Stimulated activated CD8-positive, alpha-beta memory T cell treated with anti-CD3 and anti-CD28 coated beads, Interleukin-15, amount 100 ng/mL, for 24 hours (primary cell): ENCODE results near the gene BACE1-AS.
"Not testable (repeated sequence)": the region's sequence is repeated elsewhere in the genome, so short reads cannot be mapped to it uniquely, and the experiment has no call there.

Experiments used
- DNase-seq: peaks from one replicate; pipeline ENCODE4 v3.0.0-alpha.2; 2020; ENCODE audit warnings: low read depth

Gene BACE1-AS

DNA sequence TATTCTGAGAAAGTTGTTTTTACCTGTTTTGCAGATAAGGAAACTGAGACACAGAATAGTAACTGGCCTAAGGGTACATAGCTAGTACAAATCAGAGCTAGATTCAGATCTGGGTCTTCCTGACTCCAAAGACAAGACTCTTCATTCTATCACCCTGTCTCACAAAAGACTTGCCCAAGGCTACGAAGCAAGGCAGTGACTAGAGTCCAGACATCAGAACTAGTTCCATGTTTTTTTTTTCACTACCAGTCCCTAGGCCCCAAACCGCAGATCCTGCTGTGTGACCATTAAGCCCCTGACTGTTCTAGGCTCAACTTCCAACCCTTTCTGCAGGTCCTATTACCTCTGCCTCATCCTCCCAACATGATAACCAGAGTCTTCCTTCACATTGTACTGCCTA, 1.5 kb downstream of the BACE1-AS start:
- no peak for DNase-seq

DNA sequence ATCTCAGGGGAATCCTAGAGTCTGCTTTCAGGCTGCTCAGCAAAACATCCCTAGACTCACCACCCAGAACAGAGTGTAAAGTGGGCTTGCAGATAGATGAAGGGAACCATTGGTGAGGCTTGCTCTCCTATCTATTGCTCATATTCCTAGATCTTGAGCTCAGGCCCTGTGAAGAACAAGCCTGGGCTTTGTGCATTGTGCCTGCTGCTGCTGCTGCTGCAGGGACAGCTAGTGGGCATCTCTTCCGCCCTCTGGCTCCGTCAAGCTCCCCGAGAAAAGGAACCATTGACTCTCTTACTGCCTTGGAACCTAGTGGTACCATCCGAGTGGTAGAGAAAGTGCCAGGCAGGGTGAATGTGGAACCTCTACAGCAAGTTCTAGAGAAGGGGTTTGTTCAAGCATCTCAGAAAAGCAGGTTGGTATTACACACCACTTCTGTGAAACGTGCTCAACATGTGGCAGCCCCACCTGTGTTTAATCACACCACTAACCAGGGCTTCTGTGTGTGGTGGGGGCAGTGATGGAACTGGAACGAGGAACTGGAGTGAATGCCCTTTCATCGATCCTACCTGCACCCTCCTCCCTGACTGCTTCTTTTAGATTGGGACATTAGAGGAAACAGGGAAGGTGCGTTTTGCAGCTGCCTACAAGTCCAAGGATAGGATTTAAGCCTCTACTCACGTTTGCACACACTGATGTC, 4.4 kb downstream of the BACE1-AS start:
- no peak for DNase-seq

DNA sequence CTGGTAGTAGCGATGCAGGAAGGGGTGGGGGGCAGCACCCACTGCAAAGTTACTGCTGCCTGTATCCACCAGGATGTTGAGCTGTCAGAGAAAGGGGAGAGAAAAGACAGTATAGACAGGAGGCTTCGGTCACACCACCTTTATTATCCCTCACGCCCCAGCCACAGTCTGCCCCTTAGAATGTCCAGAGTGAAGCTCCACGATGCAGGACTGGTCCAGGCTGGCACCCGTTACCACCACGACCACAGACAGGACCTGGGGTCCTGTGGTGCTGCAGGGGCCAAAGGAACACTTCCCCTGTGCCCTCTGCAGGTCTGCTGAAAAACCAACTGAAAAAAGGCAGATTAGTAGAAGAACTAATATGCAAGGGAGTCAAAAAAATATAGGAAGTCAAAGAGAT, 5.7 kb downstream of the BACE1-AS start:
- no peak for DNase-seq

DNA sequence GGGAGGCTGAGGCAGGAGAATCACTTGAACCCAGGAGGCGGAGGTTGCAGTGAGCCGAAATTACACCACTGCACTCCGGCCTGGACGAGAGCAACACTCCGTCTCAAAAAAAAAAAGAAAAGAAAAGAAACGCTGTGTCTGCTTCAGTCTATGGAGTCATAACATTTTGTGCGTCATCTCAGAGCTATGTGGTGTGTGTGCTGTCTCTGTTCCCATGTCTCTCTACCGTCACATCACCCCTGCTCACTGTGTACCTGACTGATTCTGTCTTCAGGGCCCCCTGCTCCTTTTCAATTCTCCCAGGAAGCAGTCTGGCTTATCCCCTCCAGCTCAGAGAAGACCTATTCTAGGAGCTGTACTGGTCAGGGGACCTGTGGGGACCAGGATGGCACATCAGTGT, 7.0 kb downstream of the BACE1-AS start:
- DNase-seq, result no peak

DNA sequence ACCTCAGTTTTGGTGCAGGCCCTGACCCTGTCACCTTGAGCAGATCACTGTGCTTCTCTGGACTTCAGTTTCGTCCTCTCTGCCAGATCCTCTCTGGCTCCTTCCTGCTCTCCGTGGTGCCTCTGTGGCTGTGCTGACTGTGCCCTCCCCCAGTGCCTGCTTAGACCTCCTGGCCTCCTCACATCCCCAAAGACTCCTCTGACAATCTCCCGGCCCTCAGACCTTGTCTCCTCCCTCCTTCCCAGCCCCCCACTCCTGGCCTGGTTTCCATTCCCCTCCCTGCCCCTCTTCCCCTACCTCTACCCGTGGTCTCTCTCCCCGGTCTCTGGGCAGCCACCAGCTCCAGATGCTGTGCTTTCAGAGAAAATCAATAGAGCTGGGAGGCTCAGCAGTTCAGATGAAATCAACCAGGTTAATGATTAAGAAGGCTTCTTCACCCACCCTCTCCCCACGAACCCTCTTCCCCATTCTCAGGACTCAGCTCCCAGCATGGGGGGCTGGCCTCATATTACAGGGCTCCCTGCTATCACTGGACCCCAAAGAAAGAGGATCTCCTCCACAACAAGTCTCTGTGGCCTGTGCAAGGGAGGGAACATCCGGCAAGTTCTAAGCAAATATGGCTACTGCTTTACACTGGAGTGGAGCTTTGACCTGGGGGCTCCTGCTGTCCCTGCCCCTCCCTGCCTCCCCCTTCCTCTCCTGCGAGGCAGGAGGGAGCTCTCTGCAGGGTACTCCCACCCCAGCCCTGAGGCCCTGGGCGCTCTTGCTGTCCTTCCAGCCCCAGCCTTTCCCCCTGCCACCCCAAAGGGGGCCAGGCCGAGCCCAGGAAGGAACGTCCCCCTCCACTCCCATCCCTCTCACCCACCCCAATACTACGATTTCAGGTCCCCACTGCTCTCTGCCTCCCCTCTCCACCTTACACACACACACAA, 8.5 kb downstream of the BACE1-AS start:
- no peak for DNase-seq

DNA sequence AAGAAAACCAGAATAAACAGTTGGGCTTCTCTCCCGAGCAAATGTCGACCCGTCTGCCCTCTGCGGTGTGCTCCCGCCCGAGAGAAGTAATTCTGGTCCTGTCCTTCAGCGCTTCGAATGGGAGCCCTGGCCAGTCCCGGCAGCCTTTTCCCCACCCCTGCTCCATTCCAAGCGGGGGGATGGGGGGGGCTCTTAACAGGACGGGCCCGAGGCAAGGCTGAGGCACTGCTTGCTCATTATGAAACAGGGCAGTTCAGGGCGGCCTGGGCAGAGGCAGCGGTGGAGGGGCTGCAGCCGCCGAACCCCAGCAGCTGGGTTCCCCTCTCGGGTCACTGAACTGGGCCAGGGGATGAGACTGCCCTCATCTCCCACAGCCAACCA, 9.1 kb downstream of the BACE1-AS start:
- no peak for DNase-seq

DNA sequence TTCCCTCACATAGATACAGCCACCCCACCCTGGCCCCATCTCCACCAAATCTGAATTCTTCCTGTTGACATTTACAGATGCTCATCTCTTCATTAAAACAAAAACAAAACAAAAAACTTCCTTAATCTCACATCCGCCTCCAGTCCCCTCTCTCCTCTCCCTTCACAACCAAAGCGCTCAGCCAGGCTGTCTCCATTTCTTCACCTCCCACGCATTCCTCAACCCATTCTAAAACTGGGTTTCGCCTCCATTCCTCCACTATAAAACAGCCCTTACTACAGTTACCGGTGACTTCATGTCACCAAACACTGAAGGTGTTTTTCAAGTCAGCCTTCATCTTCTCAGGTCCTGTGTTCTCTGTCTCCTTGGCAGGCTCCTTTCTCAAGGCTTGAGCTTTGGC, 9.6 kb downstream of the BACE1-AS start:
- DNase-seq, result no peak

DNA sequence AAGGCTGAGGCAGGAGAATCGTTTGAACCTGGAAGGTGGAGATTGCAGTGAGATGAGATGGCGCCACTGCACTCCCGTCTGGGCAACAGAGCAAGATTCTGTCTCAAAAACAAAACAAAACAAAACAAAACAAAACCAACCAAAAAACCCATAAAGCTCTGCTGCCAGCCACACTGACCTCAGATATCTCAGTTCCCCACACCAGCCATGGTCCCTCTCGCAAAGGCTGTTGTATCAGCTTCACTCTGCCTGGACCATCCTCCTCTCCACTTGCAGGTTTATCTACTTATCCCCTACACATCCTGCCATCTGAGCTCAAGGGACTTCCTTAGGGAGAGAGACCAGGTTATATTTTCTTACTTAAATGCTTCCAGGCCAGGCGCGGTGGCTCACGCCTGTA, 11.1 kb downstream of the BACE1-AS start:
- DNase-seq, result no peak

DNA sequence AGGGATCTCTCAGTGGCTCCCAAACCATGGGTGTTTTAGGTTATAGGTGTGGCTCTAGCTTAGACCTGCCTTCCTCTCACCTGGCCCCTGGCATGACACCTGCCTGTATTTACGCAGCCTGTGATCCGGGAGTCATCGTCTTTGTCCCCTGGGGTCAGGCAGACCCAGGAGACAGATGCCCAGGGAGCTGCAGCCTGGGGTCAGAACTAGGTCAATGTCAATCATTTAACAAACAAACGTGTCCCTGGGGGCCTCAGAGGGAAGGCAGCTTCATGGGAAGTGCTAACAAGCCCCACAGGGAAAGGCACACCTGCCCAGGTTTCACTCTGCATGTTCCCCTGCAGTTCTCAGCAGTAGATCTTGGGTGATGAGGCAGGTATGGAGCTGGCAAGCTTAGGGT, 12.0 kb downstream of the BACE1-AS start:
- no peak for DNase-seq

DNA sequence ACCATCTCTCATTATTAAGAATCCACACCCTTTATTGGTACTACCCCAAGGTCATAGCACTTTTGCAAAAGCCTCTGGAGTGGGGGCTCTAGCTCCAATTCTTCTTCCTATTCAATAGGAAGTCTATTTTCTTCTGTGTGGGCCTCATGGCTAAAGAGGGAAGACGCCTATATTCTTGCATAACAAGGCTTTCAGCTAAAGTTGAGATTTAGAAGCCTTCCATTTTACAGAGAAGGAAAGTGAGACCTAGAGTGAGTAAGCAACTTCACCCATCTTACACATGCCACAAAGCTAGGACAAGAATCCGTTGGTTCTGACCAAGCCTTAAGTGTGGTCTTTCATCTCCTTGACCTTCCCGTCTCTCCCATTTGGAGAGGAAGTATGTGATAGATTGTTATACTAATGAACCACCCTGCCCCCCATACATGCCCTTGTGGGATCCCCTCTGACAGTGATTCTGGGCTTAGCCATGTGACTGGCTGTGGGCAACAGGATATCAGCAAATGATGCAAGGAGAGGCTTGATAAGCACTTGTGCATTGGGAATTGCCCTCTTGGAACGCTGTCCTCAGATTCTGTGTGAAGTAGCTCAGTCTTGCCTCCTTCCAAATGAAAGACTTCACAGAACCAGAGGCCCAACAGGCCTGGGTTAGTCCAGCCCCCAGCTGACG, 12.6 kb downstream of the BACE1-AS start:
- no peak for DNase-seq

DNA sequence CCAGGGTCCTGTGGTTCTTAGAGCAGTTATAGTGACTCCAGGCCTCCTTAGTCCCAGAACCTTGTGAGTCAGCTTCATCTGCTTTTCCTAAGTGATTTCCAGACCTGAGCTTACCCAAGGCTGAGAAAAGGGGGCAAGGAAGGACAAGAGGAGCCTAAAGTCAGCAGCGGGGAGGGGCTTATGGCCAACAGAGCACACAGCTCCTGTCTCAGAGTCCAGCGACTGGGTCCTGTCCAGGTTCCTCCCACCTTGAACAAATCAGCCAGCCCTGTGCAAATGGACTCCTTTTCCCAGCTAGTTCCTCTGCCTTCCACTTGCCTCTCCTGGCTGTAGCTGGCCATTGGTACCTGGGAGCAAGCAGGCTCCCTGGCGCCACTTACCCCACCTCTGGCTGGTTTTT, 14.0 kb downstream of the BACE1-AS start:
- DNase-seq, result no peak

DNA sequence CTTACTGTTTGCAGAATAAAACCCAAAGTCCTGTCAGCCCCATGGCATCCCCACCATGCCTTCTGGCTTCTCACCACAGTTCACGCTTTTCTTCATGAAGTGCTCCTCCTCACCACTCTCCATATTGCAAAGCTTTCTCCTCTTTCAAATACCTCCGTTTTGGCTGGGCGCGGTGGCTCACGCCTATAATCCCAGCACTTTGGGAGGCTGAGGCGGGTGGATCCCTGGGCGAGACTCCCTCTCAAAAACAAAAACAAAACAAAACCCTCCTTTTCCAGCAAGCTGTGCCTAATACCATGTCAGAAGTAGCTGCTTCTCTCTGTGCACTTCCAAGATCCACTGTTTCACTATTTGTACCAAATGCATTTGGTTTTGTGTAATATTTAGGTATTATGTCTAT, 18.2 kb downstream of the BACE1-AS start:
- no peak for DNase-seq

DNA sequence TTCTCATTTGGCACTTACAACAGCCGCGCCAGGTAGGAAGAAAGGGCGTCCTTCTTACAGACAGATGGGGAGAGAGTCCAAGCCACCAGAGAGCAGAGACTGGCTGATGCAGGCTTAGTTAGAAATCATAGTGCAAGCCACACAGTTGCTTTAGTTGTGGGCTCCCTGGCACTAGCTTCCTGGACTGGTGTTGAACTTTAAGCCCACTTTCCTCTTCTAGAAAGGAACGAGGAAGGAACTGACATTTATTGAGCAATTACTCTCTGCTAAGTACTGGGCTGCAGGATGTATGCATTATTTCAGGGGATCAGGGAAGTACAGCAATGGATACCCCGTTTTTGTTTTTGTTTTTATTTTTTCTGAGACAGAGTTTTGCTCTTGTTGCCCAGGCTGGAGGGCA, 21.9 kb downstream of the BACE1-AS start:
- DNase-seq, result no peak

DNA sequence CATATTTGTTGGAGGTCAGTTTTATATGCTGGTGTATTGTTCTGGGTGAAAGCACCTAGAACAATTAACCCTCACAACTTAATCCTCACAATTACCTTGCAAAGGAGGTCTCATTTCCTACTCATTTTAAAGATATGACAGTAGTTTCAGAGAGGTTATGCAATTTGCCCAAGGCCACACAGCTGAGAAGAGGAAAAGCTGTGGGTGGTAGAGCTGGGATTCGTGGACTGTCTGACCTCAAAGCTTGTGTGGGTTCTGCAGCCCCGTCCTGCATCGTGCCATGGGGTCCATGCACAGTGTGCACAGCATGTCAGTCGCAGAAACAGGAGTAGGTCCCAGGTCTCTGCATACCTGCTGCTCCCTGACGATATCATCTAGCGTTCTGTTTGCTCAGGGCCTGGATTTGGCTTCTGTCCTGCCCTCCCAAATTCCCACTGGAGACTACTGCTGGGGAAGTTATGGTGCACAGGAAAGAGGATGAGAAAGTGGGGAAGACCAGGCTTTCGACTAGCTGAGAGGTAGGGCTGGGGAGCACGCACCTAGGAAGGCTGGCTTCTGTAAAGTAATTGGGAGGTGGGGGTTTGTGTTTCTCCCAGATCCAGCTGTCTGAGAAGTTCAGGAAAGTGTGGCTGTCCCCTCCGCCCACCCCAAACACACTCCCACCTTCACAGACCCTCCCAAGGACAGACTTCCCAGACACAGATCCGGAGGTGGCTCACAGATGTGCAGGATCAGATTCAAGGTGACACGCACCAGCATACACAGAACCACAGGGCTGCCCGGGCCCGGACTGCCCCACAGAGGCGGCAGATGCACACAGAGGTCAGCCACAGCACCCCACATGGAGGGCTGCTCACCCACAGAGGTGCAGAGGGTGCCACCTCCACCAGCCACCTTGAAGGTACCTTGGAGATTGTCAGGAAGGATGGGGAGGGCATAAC, 23.0 kb downstream of the BACE1-AS start:
- DNase-seq, result no peak

DNA sequence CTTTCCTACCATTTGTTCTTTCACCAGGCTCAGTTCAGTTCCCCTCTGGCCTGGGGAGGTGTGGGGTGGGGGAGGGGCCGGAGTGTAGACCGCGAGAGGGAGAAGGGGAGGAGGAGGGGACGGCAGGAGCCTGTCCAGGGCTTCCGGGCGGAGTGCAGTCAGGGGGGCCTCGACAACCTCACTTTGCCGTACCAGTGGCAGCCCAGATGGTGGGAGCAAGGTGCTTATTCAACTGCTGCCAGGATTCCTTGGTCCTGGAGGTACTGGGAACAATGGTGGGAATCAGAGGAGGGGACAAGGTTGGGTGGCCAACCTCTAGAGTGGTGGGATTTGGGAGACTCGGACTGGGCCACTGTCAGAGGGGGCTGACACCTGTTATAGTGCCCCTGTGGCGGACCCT, 23.7 kb downstream of the BACE1-AS start:
- no peak for DNase-seq

DNA sequence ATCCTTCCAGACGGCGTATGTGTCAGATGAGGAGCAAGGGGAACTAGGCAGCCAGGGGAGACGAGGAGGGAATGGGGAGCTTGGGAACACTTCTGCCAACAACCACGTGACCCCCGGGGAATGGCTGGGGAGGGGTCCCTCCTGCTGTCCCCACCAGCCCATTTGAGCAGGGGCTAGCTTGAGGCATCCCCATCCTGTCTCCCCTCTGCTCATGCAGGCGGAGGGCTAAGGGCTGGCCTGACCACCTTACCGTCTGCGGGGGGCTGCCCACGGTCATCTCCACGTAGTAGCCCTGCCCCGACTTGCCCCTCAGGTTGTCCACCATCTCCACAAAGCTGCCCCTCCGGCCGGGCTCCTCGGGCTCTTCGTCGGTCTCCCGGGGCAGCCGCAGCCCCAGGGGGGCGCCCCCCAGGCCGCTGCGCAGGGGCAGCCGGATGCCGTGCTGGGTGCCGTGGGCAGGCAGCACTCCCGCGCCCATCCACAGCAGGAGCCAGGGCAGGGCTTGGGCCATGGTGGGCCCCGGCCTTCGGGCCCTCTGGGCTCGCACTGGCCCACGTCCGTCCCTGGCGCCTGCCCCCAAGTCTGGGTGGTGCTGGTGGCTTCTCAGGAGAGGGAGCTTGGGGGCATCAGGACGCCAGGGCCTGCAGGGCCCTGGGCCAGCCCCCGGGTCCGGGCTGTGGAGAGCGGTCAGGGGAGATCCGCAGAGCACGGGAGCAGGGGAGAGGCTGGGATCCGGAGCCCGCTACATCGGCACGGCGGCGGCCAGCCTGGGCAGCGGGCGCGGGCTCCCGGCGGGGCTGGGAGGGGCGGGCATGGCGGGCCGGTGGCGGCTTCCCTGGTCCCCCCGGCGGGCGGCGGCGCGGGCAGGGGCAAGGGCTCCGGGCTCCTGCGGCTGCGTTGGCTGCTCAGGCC, 24.4 kb downstream of the BACE1-AS start:
- DNase-seq, result no peak

DNA sequence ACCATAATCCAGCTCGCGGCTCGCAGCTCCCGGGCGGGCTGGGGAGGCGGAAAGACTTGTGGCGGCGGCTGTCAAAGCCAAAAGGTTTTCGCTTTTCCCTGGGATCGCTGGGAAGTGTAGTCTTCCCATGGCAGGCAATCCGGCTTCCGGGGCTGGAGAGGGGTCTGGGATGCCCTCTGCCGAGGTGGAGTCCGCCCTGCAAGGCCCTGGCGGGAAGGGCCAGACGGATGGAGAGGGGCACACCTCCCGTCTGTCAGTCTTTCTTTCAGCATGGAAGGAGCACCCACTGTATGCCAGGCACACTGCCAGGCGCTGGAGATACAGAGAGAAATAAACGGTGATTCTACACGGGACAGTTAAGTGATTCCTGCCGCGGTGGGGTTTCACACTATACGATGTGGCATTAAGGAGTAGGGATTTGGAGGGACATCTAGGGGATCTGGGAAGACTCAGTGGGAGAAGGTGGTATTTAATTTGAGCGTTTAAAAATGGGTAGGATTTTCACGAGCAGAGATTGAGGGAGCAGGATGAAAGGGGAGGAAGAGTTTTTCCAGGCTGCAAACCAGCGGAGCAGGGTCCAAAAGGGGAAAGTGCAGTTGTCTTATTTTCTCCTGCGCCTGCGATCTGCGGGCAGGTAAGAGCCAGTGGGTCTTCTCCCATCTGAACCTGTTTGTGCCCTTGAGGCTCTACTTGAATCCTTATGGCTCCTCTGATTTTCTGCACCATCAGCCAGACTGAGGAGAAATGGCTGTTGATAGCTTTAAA, 25.2 kb downstream of the BACE1-AS start, which contains the start of gene BACE1:
Gene BACE1 (minus strand): TSS at position 60 of the 765 bp plus-strand sequence. CDS start 461 bp downstream, outside the sequence.
- DNase-seq, result no peak

DNA sequence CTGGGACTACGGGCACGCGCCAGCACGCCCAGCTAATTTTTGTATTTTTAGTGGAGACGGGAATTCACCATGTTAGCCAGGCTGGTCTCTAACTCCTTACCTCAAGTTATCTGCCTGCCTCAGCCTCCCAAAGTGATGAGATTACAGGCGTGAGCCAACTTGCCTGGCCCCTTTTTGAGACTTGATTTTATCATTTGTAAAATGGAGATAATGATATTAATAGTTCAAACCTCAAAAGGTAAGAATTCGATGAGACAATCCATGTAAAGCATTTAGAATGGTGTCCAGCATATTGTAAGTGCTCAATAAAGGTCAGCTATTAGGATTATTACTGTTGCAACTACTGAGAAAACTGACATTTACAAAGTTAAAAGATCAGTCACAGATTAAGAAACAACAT, 27.6 kb downstream of the BACE1-AS start:
- DNase-seq, result no peak

DNA sequence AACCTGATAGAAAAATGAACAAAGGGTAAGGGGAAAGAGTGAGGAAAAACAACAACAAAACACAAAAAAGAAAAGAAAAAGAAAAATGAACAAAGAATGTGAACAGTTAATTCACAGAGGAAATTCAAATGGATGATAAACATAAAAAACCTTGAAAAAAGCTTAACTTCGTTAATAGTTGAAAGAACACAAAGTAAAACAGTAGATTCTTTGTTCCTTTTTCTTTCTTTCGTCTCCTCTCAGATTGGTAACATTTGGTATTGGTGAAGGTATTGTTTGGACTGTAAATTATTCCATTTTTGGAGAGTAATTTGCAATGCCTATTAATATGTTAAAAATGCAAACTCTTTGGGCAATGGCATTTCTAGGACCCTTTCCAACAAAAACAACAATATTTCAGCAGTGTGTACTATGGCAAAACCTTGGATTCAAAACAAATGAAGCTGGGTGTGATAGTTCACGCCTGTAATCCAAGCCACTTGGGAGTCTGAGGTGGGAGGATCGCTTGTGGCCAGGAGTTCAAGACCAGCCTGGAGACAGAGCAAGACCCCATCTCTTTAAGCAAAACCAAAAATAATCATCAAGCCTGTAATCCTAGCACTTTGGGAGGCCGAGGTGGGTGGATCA, 28.2 kb downstream of the BACE1-AS start:
- no peak for DNase-seq

DNA sequence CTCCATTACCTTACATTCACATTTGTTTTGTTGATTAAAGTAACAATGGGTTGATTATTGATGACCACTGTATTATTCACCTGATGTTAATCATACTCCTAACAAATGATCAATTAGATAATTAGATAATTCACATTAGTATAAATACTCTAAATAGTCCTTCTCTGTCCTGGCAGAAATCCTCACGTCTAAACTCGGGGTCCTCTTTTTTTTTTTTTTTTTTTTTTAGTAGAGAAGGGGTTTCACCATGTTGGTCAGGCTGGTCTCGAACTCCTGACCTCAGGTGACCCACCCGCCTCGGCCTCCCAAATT, 36.1 kb downstream of the BACE1-AS start:
- DNase-seq, result not testable (repeated sequence)
